GM23338 (cell line): ENCODE data around the gene CLSTN2. TPM values are rescaled to one million over a fixed set of nuclear protein-coding genes. Genes with fewer than 3 reads are reported as not detected.

Experiments
- ATAC-seq: fragments of 200-7000 bp; cut with Tn5 transposase; 3 replicates; pipeline ENCODE4 v1.9.1; 2020
- DNase-seq: peaks from one replicate; pipeline ENCODE4 v3.0.0-alpha.2; 2015; ENCODE audit warnings: low spot score
- H2AFZ ChIP-seq: fragments of 200-600 bp; sonication (generic); 2 replicates; pipeline ENCODE4 v1.8.0; 2016; ENCODE audit warnings: antibody characterized with exemption, mild to moderate bottlenecking, moderate library complexity
- H3F3A ChIP-seq: fragments of 200-600 bp; sonication (generic); replicated peaks from 2 replicates; pipeline ENCODE4 v1.8.0; 2017; ENCODE audit warnings: antibody characterized with exemption, mixed run types, low read depth
- H3K27ac ChIP-seq: fragments of 200-600 bp; sonication (generic); 2 replicates; pipeline ENCODE4 v1.6.1; 2016; ENCODE audit warnings: low read depth
- H3K27me3 ChIP-seq: fragments of 200-600 bp; sonication (generic); 2 replicates; pipeline ENCODE4 v1.8.0; 2016; ENCODE audit warnings: mild to moderate bottlenecking, mixed run types, moderate library complexity; ENCODE audit not compliant: insufficient read depth
- H3K36me3 ChIP-seq: fragments of 200-600 bp; sonication (generic); 2 replicates; pipeline ENCODE4 v1.8.0; 2016; ENCODE audit warnings: mild to moderate bottlenecking; ENCODE audit not compliant: insufficient read depth
- H3K4me1 ChIP-seq: fragments of 200-600 bp; sonication (generic); 2 replicates; pipeline ENCODE4 v1.8.0; 2016; ENCODE audit warnings: mild to moderate bottlenecking, moderate library complexity; ENCODE audit not compliant: insufficient read depth
- H3K4me2 ChIP-seq: fragments of 200-600 bp; sonication (generic); 2 replicates; pipeline ENCODE4 v1.7.1; 2017; ENCODE audit warnings: mixed run types
- H3K4me3 ChIP-seq: fragments of 200-600 bp; sonication (generic); 2 replicates; pipeline ENCODE4 v1.6.1; 2016; ENCODE audit warnings: mixed run types
- H3K79me2 ChIP-seq: fragments of 200-600 bp; sonication (generic); replicated peaks from 2 replicates; pipeline ENCODE4 v1.8.0; 2017; ENCODE audit warnings: mild to moderate bottlenecking; ENCODE audit not compliant: insufficient read depth
- H3K9me2 ChIP-seq: fragments of 200-600 bp; sonication (generic); 2 replicates; pipeline ENCODE4 v1.8.0; 2017; ENCODE audit not compliant: insufficient read depth
- H4K20me1 ChIP-seq: fragments of 200-600 bp; sonication (generic); replicated peaks from 2 replicates; pipeline ENCODE4 v1.8.0; 2017; ENCODE audit warnings: mild to moderate bottlenecking; ENCODE audit not compliant: insufficient read depth
- H3K27ac Mint-ChIP-seq: 2 replicates; pipeline ENCODE4 v1.8.0; 2020; ENCODE audit warnings: inconsistent platforms, mild to moderate bottlenecking, moderate library complexity, mixed read lengths
- H3K27me3 Mint-ChIP-seq: 3 replicates; pipeline ENCODE4 v1.8.0; 2022; ENCODE audit warnings: low read depth, mild to moderate bottlenecking, moderate library complexity, mixed read lengths, inconsistent platforms; ENCODE audit not compliant: insufficient read depth, poor library complexity
- H3K36me3 Mint-ChIP-seq: 3 replicates; pipeline ENCODE4 v1.8.0; 2021; ENCODE audit warnings: low read depth, mild to moderate bottlenecking, inconsistent platforms, moderate library complexity, mixed read lengths
- H3K4me1 Mint-ChIP-seq: 3 replicates; pipeline ENCODE4 v1.8.0; 2020; ENCODE audit warnings: mild to moderate bottlenecking, inconsistent platforms, mixed read lengths
- H3K4me3 Mint-ChIP-seq: 3 replicates; pipeline ENCODE4 v1.8.0; 2021; ENCODE audit warnings: moderate library complexity, mild to moderate bottlenecking, inconsistent platforms, mixed read lengths
- H3K9me3 Mint-ChIP-seq: 3 replicates; pipeline ENCODE4 v1.8.0; 2020; ENCODE audit warnings: moderate library complexity, mild to moderate bottlenecking, inconsistent platforms, mixed read lengths
- CREB1 ChIP-seq: fragments of 250-450 bp; sonication (Bioruptor Pico); IDR thresholded peaks from 2 replicates; pipeline ENCODE4 v1.5.0; 2020; ENCODE audit warnings: low read depth, mild to moderate bottlenecking, moderate library complexity
- ETS1 ChIP-seq: IDR thresholded peaks from 2 replicates; pipeline ENCODE4 v1.6.1; 2016; ENCODE audit warnings: antibody characterized with exemption
- EZH2 ChIP-seq: fragments of 200-600 bp; sonication (generic); IDR thresholded peaks from one replicate; pipeline ENCODE4 v1.8.0; 2017; ENCODE audit warnings: antibody characterized with exemption, mild to moderate bottlenecking, low read depth; ENCODE audit not compliant: unreplicated experiment
- EZH2phosphoT487 ChIP-seq: fragments of 200-600 bp; sonication (generic); IDR thresholded peaks from one replicate; pipeline ENCODE4 v1.8.1; 2018; ENCODE audit warnings: antibody characterized with exemption; ENCODE audit not compliant: unreplicated experiment
- JUNB ChIP-seq: IDR thresholded peaks from one replicate; pipeline ENCODE4 v1.6.1; 2016; ENCODE audit warnings: antibody characterized with exemption; ENCODE audit not compliant: unreplicated experiment
- NANOG ChIP-seq: IDR thresholded peaks from 2 replicates; pipeline ENCODE4 v1.6.1; 2016; ENCODE audit warnings: antibody characterized with exemption, borderline replicate concordance
- POLR2AphosphoS5 ChIP-seq: IDR thresholded peaks from 2 replicates; pipeline ENCODE4 v1.6.1; 2016; ENCODE audit warnings: antibody characterized with exemption, low read depth
- REST ChIP-seq: IDR thresholded peaks from one replicate; pipeline ENCODE4 v1.6.1; 2018; ENCODE audit warnings: antibody characterized with exemption; ENCODE audit not compliant: unreplicated experiment
- ZNF114 ChIP-seq: fragments of 250-450 bp; sonication (Bioruptor Pico); IDR thresholded peaks from 2 replicates; pipeline ENCODE4 v1.5.0; 2020; ENCODE audit warnings: mild to moderate bottlenecking, moderate library complexity
- ZNF331 ChIP-seq: fragments of 250-450 bp; sonication (Bioruptor Pico); IDR thresholded peaks from 2 replicates; pipeline ENCODE4 v1.5.0; 2020; ENCODE audit warnings: low read depth, mild to moderate bottlenecking, moderate library complexity
- ZNF462 ChIP-seq: fragments of 250-450 bp; sonication (Bioruptor Pico); IDR thresholded peaks from 2 replicates; pipeline ENCODE4 v1.5.0; 2020; ENCODE audit warnings: mild to moderate bottlenecking, moderate library complexity
- polyA plus RNA-seq: library from polyadenylated mRNA; unstranded; fragments of >200 nt; fragmentation: Nextera tagmentation; extraction: Ambion mirVana; gene quantifications from 2 replicates; pipeline ENCODE4 v1.2.1, GENCODE V29; 2016
- total RNA-seq: library from RNA; depleted of rRNA; stranded (reverse); fragments of >200 nt; shearing (Covaris generic); gene quantifications from 2 replicates; pipeline ENCODE4 v1.2.3, GENCODE V29; 2014

Gene CLSTN2
- total and polyA plus RNA-seq, 2 experiments from 2014 or later, result 0.11 to 0.83 TPM

- no peaks in the 10 kb centered on the region for H4K20me1 ChIP-seq
- Mint-ChIP-seq H3K4me3 (no peak overlapping the region), H3K36me3 (no peaks in the 10 kb centered on the region), H3K9me3 (no peaks in the 10 kb centered on the region), H3K27ac (no peak overlapping the region), H3K4me1 (no peaks in the 10 kb centered on the region; the same call in 2 of the 3 replicates), H3K27me3 (peaks cover 6% of the 10 kb centered on the region)
- ATAC-seq (no peak), DNase-seq (no peak)
- H3K79me2 ChIP-seq, result no peaks in the 10 kb centered on the region
- H3F3A ChIP-seq, result no peaks in the 10 kb centered on the region
- H3K36me3 ChIP-seq, result no peaks in the 10 kb centered on the region
- peaks cover 1% of the 10 kb centered on the region; the same call in 1 of the 2 replicates for H3K9me2 ChIP-seq
- H3K27ac ChIP-seq, result no peak overlapping the region
- H3K4me1 ChIP-seq, result no peaks in the 10 kb centered on the region
- no peak overlapping the region for H3K4me2 ChIP-seq
- H3K4me3 ChIP-seq, result no peak overlapping the region
- no peak overlapping the region for H2AFZ ChIP-seq
- TF ChIP-seq CREB1 (CRISPR knock-in tag), result no peak
- no peak for TF ChIP-seq ETS1
- TF ChIP-seq ZNF114 (CRISPR knock-in tag), result no peak
- no peak for TF ChIP-seq JUNB
- no peak for TF ChIP-seq NANOG
- no peaks in the 10 kb centered on the region for H3K27me3 ChIP-seq
Measured at GRCh38 chr3:140113996-140114788, 179.2 kb downstream of the CLSTN2 start.

GRCh38 chr3:140114789-140115080, 179.8 kb downstream of the CLSTN2 start:
- Histone ChIP-seq H3K9me2 (peaks cover 4% of the 10 kb centered on the region; the same call in 1 of the 2 replicates), H3K4me3 (no peak overlapping the region), H3K79me2 (no peaks in the 10 kb centered on the region), H3K4me2 (no peak overlapping the region), H4K20me1 (no peaks in the 10 kb centered on the region), H3K36me3 (no peaks in the 10 kb centered on the region), H3K27ac (no peak overlapping the region), H3F3A (no peaks in the 10 kb centered on the region), H2AFZ (no peak overlapping the region), H3K27me3 (no peaks in the 10 kb centered on the region), H3K4me1 (no peaks in the 10 kb centered on the region)
- Mint-ChIP-seq H3K4me3 (no peak overlapping the region), H3K27me3 (peaks cover 6% of the 10 kb centered on the region), H3K36me3 (no peaks in the 10 kb centered on the region), H3K4me1 (no peaks in the 10 kb centered on the region; the same call in 2 of the 3 replicates), H3K27ac (no peak overlapping the region), H3K9me3 (no peaks in the 10 kb centered on the region)
- DNase-seq, result no peak
- no peak for ATAC-seq
- TF ChIP-seq ZNF331 (CRISPR knock-in tag) (no peak), REST (no peak), ZNF462 (CRISPR knock-in tag) (no peak), EZH2 (no peak), NANOG (no peak), JUNB (no peak), EZH2phosphoT487 (no peak), POLR2AphosphoS5 (no peak), CREB1 (CRISPR knock-in tag) (no peak)
